GM19372 (cell line): ENCODE measurements around the gene MTHFS.
"Not testable (repeated sequence)": the region's sequence is repeated elsewhere in the genome, so short reads cannot be mapped to it uniquely, and the experiment has no call there.

ENCODE experiments used
- ATAC-seq: cut with Tn5 transposase; IDR thresholded peaks from one replicate; pipeline ENCODE4 v1.9.1; 2021; ENCODE audit warnings: mild to moderate bottlenecking, low read depth, moderate library complexity; ENCODE audit not compliant: unreplicated experiment

Gene MTHFS

DNA sequence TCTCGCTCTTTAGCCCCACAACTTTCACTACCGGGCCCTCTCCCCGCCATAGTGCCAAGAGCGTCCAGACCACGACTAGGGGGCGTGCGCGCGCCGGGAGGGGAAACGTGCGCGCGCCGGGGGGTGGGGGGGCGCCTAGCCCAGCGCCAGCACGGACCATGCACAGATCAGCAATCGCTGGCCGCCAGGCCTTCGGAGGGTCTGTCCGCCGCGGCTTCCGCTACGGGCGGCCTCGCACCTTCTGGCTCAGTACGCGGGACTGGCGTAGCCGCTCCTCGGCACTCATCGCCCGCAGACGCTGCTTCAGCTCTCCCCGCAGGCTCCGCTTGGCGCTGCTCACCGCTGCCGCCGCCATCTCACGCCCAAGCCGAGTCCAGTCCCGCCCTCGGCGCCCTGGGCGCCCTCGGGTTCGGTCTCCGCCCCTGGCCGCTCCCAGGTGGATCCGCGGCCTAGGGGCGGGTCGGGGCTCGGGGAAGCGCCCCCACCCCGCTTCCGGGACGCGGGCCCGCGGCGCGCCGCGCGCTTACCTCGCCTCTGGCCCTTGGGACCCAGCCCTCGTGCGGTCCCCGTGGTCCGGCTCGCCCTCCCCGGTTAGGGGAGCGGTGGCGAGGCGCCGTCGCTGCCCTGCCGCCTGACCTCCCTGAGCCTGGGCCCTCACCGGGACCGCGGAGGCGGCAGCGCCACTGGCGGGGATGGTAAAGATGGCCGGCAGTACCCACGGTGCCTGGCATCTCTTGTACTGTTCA is at the start of gene MTHFS:
Gene MTHFS, minus strand, starts transcription at position 381 of the 746 bp plus-strand sequence. Its CDS starts 26 bp downstream, at position 355.
- ATAC-seq, result peak; percentile 75

DNA sequence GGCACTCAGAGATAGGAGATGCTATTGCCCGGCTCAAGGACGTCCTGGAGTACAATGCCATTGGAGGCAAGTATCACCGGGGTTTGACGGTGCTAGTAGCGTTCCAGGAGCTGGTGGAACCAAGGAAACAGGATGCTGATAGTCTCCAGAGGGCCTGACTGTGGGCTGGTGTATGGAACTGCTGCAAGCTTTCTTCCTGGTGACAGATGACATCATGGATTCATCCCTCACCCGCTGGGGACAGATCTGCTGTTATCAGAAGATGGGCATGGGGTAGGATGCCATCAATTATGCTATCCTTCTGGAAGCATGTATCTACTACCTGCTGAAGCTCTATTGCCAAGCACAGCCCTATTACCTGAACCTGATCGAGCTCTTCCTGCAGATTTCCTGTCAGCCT is 47.8 kb upstream of the MTHFS start:
- ATAC-seq, result no peak

DNA sequence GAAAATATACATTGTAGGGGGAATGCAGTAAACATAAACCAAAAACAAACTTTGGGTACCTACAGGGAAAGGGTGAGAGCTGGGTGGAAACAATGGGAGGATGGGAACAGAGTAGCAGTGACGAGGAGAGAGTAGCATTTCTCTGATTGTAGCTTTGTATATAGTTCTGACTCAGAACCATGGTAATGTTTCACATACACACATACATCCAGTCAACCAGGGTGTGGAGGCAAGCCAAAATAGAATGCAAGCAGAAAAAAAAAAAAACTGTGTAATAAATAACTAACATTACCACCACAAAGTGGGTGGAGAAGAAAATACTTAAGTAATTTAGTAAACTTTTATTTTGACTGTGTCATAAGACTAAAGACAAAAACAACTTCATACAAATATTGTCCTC is 47.0 kb upstream of the MTHFS start:
- peak; percentile 89 for ATAC-seq

DNA sequence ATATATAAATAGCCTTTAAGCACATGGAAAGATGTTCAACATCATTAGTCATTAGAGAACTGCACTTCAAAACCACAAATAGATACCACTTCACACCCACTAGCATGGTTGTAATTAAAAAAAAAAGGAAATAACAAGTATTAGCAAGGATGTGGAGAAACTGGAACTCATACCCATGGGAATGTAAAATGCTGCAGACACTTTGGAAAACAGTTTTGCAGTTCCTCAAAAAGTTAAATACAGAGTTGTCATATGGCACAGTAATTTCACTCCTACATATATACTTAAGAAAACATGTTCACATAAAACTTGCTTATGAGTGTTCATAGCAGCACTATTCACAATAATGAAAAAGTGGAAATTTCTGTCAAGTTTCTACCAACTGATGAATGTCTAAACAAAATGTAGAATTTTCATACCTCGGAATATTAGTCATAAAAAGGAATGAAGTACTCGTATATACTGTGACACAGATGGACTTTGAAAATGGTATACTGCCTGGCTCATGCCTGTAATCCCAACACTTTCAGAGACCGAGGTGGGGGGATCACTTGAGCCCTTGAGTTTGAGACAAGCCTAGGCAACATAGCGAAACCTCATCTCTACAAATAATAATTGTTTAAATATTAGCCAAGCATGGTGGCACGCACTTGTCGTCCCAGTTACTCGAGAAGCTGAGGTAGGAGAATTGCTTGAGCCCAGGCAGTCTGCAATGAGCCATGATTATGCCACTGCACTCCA is 46.1 kb upstream of the MTHFS start:
- ATAC-seq, result no peak

DNA sequence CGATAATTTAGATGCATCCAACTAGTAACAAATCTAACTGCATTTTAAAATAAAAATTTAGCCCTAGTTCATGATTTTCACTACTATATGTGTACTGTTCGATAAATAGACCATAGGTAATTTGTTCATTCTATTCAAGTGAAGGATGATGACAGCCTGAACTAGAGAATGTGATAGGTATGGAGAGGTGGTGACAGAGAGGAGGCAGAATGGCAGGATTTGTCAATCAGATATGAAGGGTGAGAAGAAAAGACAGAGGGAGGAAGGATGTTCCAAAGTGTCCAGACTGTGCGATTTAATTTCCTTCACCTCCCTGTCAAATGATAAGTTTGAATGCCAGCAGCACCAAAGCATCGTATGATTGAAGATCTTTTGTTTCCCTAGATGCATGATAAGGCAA is 42.6 kb upstream of the MTHFS start:
- no peak for ATAC-seq

DNA sequence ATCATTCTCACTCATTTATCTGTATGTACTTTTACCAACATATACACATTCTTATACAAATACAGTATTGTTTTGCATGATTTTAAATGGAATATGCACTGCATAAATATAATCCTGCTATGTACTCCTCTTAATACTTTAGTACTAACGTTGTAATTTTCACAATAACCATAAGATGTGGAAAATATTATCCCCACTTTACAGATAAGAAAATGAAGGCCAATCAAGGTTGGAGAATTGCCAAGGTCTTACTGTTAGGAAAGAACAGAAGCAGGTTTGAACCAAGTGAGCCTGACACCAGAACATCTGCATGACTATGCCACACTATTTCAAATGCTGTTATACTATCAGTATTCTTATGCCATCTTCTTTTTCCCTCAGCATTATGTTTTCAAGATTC is 41.3 kb upstream of the MTHFS start:
- ATAC-seq, result no peak

DNA sequence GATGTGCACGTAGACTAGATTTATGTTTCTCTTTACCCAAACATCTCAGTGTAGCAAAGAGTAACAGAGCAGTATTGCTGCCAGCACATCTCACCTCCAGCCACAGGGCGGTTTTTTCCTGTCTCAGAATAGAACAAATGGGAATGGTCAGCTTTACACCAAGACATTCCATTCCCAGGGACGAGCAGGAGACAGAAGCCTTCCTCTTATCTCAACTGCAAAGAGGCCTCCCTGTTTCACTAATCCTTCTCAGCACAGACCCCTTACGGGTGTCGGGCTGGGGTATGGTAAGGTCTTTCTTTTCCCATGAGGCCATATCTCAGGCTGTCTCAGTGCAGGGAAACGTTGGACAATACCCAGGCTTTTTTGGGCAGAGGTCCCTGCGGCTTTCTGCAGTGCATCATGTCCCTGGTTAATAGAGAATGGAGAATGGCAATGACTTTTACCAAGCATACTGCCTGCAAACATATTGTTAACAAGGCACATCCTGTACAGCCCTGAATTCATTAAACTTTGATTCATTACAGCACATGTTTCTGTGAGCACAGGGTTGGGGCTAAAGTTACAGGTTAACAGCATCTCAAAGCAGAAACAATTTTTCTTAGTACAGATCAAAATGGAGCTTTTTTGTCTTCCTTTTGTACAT is 38.9 kb upstream of the MTHFS start:
- not testable (repeated sequence) for ATAC-seq

DNA sequence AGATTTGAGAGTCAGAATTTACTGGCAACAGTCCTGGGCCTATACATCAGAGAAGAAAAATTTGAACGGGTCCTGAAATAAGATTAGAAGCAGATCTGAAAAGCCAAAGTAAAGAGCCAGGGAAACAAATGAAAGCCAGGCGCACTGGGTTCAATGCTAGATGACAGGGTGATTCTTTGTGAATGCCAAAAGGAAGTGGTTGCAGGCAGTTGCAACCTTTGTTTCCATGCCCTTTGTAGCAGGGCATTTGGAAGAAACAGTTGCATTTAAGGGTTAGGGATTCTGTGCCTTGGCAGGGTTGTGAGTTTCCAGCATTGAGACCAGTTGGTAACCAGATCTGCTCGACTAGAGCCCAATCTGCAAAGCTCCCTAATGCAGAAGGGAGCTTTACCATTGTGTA is 36.4 kb upstream of the MTHFS start:
- no peak for ATAC-seq

DNA sequence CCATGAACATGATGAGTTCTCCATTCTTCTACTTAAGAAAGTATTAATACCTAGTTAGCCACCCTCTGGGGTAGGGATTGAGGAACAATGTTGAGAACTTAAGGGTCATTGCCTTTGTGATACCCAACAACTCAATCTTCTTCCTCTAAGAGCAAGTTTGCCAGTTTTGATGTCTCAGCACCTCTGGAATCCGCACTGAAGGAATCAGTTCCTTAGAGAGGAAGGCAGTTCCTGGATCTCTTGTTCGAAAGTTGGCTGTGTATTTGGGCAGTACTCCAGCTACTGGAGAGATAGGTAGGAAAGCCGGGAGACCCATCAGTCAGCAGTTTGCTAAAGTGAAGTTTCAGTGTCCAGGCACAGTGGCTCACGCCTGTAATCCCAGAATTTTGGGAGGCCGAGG is 35.6 kb upstream of the MTHFS start:
- no peak for ATAC-seq

DNA sequence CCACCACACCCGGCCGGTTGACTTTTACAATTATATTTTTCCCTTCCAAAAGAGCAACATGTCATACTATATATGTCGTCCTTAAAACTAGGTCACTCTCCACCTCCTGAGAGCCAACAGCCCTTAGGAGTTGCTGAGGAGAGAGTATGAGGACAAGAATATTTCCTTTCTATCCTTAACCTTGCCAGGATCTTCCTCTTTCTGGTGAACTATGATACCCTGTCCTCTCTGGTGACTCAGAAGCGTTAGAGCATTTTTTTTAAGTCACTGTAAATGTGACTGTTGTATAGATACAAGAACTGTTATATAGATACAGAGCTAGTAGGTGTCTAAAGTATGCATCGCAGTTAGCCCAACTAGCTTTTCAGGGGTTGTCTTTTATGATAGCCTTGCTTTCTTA is 33.7 kb upstream of the MTHFS start:
- ATAC-seq, result no peak

DNA sequence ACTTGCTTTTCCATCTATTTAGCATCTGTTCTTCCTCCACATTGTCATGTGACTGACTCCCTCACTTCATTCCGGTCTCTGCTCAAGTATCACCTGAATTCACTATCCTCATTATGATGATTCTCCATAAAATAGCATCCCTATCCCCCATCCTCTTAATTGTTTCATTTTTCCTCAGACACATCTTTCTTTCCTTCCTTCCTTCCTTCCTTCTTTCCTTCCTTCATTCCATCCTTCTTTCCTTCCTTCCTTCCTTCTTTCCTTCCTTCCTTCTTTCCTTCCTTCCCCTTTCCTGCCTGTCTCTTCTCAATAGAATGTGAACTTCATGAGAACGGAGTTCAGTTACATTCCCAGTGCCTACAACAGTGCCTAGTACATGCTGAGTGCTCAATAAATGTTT is 32.6 kb upstream of the MTHFS start:
- ATAC-seq, result no peak

DNA sequence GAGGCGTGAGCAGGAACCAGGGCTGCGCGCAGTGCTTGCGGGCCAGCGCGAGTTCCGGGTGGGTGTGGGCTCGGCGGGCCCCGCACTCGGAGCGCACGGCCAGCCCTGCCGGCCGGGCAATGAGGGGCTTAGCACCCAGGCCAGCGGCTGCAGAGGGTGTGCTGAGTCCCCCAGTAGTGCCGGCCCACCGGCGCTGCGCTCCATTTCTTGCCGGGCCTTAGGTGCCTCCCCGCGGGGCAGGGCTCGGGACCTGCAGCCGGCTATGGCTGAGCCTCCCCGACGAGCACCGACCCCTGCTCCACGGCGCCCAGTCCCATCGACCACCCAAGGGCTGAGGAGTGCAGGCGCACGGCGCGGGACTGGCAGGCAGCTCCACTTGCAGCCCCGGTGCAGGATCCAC is 29.3 kb upstream of the MTHFS start:
- not testable (repeated sequence) for ATAC-seq

DNA sequence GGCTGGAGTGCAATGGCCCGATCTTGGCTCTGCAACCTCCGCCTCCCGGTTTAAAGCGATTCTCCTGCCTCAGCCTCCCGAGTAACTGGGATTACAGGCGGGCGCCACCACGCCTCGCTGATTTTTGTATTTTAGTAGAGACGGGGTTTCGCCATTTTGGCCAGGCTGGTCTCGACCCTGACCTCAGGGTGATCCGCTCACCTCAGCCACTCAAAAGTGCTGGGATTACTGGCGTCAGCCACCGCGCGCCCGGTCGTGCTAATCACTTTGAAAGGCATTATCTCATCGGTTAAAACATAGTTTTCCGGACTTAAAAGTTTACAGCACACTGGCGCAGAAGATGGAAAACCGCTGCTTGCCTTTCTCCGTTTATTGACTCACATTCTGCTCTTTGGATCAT is 27.6 kb upstream of the MTHFS start:
- no peak for ATAC-seq

DNA sequence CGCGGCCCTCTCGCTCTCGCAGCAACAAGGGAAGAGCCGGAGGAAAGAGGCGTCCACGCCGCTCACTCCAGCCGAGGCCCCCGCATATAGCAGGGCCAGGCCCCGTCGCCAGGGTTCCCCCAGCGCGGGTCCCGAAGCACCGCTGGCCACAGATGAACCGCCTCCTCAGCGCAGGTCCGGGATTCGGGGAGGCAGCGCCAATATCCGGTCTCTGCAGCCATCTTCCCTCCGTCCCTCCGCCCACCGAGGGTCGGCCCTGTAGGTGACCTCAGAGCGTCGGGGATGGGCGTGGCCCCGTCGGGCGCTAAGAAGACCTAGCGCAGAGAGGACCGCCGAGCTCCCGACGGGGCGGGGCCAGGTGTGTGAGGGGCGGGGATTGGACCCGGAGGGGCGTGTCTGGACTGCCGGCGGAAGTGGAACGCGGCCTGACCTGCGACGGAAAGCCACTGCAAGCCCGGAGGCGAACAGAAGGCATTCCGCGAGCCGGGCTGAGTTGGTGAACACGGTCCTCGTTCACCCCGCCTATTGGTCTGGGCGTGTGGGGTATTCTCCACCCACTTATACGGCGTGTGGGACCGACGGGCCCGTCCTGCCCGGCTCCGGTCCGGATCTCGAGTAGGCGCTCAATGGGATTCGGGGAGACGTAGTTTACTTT is 26.8 kb upstream of the MTHFS start:
- ATAC-seq, result peak; percentile 94

DNA sequence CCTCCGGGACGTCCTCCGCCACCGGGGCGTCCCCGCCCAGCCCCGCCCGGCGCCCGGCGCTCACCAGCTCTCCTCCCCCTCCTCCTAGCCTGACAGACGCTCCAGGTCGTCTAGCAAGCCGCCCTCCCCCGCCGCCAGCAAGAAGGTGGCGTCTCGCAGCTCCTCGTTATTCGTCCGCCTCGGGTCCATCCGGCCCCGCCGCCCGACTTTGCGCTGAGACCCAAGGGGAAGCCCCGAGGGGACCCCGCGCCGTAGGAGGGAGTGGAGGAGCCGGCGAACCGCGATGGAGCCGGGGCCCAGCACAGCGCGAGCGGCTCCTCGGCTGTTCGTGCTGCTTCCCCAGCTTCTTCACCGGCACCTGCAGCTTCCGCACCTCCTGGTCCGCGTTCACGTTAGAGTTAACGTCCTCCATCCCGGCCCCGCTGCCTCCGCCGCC is 26.3 kb upstream of the MTHFS start:
- peak; percentile 32 for ATAC-seq

DNA sequence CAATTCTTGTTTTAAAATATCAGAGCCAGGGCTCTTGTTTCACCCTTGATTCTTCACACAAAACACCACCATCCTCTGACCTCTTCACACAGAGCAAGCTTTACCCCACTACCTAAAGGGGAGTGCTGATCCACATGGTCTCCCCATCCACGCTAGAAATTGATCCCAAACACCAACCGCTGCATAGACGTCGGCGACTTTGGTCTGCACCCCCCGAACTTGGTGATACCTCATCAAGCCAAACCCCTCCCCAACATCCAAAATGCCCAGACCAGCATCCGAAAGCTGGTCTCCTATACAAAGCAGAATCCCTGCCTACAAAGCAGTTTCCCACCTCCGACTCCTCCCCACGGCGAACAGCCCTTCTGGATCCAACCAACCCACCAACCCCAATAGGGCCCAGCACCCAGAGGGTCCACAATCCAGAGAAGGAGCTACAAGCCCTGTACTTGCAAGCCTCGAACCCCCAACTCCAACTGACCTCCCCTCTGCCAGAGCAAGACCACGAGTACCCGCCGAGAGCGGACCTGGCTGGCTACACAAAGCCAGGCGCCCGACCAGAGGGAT is 25.8 kb upstream of the MTHFS start:
- no peak for ATAC-seq

DNA sequence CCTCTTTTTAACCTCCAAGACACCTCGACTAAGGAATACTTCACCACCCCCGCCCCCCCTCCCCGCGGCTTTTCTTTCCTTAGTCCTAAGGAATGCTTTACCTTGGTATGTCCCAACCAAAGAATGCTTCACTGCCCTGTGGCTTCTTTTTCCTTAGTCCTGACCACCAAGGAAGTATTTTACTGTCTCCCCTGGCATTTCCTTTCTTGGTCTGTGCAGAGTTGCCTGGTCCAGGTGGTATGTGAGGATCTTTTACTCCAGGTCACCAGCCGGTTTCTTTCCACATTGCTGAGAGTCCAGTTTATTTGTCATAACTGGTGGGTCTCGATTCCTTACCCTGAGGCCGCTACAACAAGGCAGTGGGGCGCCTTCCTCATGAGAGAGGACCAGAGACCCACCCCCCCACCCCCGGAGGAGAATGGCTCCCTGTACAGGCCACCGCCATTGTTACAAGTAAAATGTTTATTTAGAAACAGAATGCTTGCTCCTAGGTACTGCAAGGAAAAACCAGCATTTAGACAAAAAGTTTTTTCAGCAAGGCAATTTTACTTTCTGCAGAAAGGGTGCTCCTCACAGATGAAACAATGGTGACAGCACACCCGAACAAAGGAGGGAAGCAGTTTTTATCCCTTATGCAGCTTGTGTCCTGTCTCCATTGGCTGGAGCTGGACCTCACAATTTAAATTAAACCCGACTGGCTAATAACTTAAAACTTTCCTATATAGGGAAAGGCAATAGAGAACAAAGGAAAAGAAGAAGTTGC is 23.1 kb upstream of the MTHFS start:
- ATAC-seq, result no peak

DNA sequence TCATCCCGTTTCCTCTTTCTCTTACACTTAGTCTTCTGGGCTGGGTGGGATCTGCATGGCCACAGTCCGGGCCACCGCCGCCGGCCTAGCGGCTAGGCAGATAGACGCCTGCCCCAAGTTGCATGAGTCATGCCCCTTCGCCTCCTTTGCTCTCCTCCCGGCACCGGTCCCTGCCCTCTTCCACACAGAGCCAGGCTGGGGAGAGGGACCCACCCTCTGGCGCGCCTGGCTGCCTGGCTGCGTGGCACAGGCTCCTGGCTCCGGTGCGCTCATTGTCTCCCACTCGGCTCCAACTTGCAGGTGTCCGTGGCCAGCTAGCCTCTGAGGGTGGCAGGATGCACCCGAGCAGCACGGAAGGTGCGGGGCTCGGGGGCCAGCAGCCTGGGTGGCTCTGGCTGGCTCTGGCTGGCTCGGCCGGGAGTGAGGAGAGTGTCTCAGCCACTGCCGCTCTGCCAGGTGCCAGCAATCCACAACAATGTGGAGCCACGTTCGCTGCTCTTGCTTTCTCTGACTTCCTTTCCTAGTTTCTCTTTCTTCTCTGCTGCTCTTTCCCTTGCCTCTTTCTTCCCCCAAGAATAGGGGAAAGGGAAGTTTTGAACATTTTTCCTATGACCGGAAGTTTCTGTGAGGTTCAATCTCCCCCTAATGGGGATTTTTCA is 22.4 kb upstream of the MTHFS start:
- no peak for ATAC-seq

DNA sequence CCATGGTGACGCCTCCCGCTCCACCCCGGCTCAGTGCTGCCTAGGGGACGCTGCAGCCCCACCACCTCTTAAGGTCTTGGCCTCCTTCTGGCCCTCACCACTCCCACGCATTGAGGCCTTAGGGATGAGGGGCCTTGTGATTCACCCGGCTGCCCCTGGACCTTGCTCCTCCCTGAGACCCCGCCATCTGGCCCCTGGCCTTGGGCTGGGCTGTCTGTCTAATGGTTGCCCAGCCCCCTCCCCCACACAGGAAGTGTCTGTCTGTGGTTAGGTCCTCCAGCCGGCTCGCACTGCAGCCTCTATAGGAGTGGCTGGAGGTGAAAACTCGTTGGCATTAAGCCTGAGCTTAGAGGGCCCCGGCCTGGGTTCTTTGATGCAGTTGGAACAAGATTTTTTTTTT is 21.5 kb upstream of the MTHFS start:
- no peak for ATAC-seq
